Peyer's patch (tissue), 4 donors: ENCODE data around the gene USH2A.

Source experiments
- POLR2A ChIP-seq, 2 donors: fragments of 450-650 bp; IDR thresholded peaks; one replicate each; pipeline ENCODE4 v1.5.1; 2017; ENCODE audit warnings: antibody characterized with exemption in 2 of 2, mild to moderate bottlenecking in 2 of 2, moderate library complexity in 2 of 2
- TF ChIP-seq, protein P1 (sequence below), 6 experiments: fragments of 450-650 bp in 4 of 6; fragments of 200-600 bp in 2 of 6; sonication (generic) in 1 of 6; IDR thresholded peaks; one replicate each; pipeline ENCODE4 v1.5.1; 2017 to 2019; ENCODE audit warnings: antibody characterized with exemption in 6 of 6, mild to moderate bottlenecking in 3 of 6, moderate library complexity in 1 of 6

DNA sequence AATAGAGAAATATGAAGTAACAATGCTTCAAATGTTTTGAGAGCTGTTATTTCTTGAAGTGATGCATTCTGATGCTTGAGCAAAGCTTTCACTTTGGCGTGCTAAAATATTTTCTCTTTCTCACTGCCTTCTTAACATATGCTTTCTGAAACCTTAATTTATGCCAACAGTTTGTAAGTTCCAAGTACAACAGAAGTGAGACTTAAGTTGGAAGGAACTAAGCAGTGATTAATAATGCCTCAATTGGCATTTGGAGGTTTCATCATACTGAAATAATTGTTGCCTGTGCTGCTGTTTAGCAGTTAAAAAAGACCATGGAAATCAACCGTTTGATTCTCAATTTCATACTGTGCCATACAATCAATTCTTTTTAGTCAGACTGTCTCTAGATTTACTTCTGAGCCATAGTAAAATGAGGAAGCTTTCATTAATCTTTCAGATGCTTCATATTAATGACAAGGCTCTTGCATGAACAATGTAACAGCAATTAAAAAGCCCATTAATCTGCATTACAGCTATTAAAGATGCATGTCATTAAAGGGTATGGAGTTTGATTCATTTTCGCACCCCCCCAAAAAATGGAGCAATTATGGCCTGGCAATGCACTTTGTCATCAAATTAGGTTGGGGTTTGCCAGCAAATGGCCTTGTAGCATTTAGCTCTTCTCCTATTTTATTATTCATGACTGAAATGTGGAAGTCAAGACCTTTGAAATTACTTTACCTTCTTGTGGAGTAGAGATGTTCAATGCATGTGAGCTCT is 375.3 kb downstream of the USH2A start:
- TF ChIP-seq, protein P1, sequence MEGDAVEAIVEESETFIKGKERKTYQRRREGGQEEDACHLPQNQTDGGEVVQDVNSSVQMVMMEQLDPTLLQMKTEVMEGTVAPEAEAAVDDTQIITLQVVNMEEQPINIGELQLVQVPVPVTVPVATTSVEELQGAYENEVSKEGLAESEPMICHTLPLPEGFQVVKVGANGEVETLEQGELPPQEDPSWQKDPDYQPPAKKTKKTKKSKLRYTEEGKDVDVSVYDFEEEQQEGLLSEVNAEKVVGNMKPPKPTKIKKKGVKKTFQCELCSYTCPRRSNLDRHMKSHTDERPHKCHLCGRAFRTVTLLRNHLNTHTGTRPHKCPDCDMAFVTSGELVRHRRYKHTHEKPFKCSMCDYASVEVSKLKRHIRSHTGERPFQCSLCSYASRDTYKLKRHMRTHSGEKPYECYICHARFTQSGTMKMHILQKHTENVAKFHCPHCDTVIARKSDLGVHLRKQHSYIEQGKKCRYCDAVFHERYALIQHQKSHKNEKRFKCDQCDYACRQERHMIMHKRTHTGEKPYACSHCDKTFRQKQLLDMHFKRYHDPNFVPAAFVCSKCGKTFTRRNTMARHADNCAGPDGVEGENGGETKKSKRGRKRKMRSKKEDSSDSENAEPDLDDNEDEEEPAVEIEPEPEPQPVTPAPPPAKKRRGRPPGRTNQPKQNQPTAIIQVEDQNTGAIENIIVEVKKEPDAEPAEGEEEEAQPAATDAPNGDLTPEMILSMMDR (IDR thresholded peaks at IDR 0.05) = no peak
- TF ChIP-seq POLR2A (IDR thresholded peaks at IDR 0.05) = no peak
